H9 (cell line): ENCODE results near the gene FAF1. TPM values are rescaled to one million over a fixed set of nuclear protein-coding genes. Genes with fewer than 3 reads are reported as not detected.

Experiments
- DNase-seq: peaks from one replicate; pipeline ENCODE4 v3.0.0-alpha.2; 2017
- H2AFZ ChIP-seq: one replicate; pipeline ENCODE4 v1.6.1; 2013; ENCODE audit warnings: mild to moderate bottlenecking, low read length, control low read depth, moderate library complexity
- H2AK5ac ChIP-seq: 2 replicates; pipeline ENCODE4 v1.6.1; 2013; ENCODE audit warnings: low read length, control low read depth, mixed read lengths; ENCODE audit not compliant: insufficient read length
- H2BK120ac ChIP-seq: one replicate; pipeline ENCODE4 v1.6.1; 2013; ENCODE audit warnings: low read depth, mild to moderate bottlenecking, low read length, control low read depth, inconsistent platforms; ENCODE audit not compliant: poor library complexity, severe bottlenecking
- H2BK12ac ChIP-seq: 2 replicates; pipeline ENCODE4 v1.6.1; 2013; ENCODE audit warnings: low read length, control low read depth, mixed read lengths, low read depth; ENCODE audit not compliant: insufficient read length
- H2BK15ac ChIP-seq: 2 replicates; pipeline ENCODE4 v1.6.1; 2013; ENCODE audit warnings: low read depth, low read length, control low read depth
- H2BK20ac ChIP-seq: one replicate; pipeline ENCODE4 v1.6.1; 2013; ENCODE audit warnings: low read depth, mild to moderate bottlenecking, low read length, control low read depth, inconsistent platforms; ENCODE audit not compliant: poor library complexity, severe bottlenecking
- H2BK5ac ChIP-seq: 2 replicates; pipeline ENCODE4 v1.6.1; 2013; ENCODE audit warnings: low read length, control low read depth, mixed read lengths; ENCODE audit not compliant: insufficient read length
- H3K14ac ChIP-seq: 2 replicates; pipeline ENCODE4 v1.6.1; 2013; ENCODE audit warnings: low read length, control low read depth; ENCODE audit not compliant: insufficient read depth
- H3K18ac ChIP-seq: 2 replicates; pipeline ENCODE4 v1.6.1; 2013; ENCODE audit warnings: low read depth, mild to moderate bottlenecking, mixed read lengths, low read length, control low read depth; ENCODE audit not compliant: insufficient read length
- H3K23ac ChIP-seq: 2 replicates; pipeline ENCODE4 v1.6.1; 2013; ENCODE audit warnings: low read length, control low read depth, mixed read lengths, low read depth; ENCODE audit not compliant: insufficient read length
- H3K23me2 ChIP-seq: 2 replicates; pipeline ENCODE4 v1.6.1; 2013; ENCODE audit warnings: low read depth, mild to moderate bottlenecking, mixed read lengths, low read length, control low read depth; ENCODE audit not compliant: insufficient read length, poor library complexity, severe bottlenecking
- H3K27ac ChIP-seq: 2 replicates; pipeline ENCODE4 v1.5.1; 2013; ENCODE audit warnings: low read length, control low read depth, mixed read lengths, low read depth; ENCODE audit not compliant: insufficient read length
- H3K27me3 ChIP-seq: 2 replicates; pipeline ENCODE4 v1.6.1; 2013; ENCODE audit warnings: low read length, control low read depth, inconsistent platforms; ENCODE audit not compliant: insufficient read depth
- H3K4ac ChIP-seq: 2 replicates; pipeline ENCODE4 v1.6.1; 2013; ENCODE audit warnings: low read depth, mild to moderate bottlenecking, control low read depth, inconsistent platforms, low read length, moderate library complexity
- H3K4me1 ChIP-seq: 2 replicates; pipeline ENCODE4 v1.6.1; 2013; ENCODE audit warnings: low read length, control low read depth, inconsistent platforms; ENCODE audit not compliant: insufficient read depth
- H3K4me2 ChIP-seq: 2 replicates; pipeline ENCODE4 v1.6.1; 2013; ENCODE audit warnings: low read length, control low read depth, mixed read lengths; ENCODE audit not compliant: insufficient read length, insufficient read depth
- H3K56ac ChIP-seq: 2 replicates; pipeline ENCODE4 v1.6.1; 2013; ENCODE audit warnings: low read depth, mild to moderate bottlenecking, mixed read lengths, low read length, control low read depth; ENCODE audit not compliant: insufficient read length
- H3K79me1 ChIP-seq: 2 replicates; pipeline ENCODE4 v1.6.1; 2013; ENCODE audit warnings: low read depth, mild to moderate bottlenecking, moderate library complexity, low read length, control low read depth, inconsistent platforms; ENCODE audit not compliant: insufficient read depth, poor library complexity, severe bottlenecking
- H3K79me2 ChIP-seq: 2 replicates; pipeline ENCODE4 v1.6.1; 2013; ENCODE audit warnings: low read length, control low read depth, inconsistent platforms; ENCODE audit not compliant: insufficient read depth
- H3K9ac ChIP-seq: 2 replicates; pipeline ENCODE4 v1.6.1; 2013; ENCODE audit warnings: low read length, control low read depth, mixed read lengths; ENCODE audit not compliant: insufficient read length; ENCODE audit errors: extremely low read depth
- H3K9me3 ChIP-seq: one replicate; pipeline ENCODE4 v1.6.1; 2013; ENCODE audit warnings: low read depth, low read length, inconsistent platforms; ENCODE audit not compliant: control insufficient read depth
- H3T11ph ChIP-seq: one replicate; pipeline ENCODE4 v1.6.1; 2013; ENCODE audit warnings: mild to moderate bottlenecking, low read length, control low read depth, inconsistent platforms
- H4K20me1 ChIP-seq: one replicate; pipeline ENCODE4 v1.6.1; 2013; ENCODE audit not compliant: control insufficient read depth, insufficient read length, insufficient read depth
- H4K5ac ChIP-seq: 2 replicates; pipeline ENCODE4 v1.6.1; 2013; ENCODE audit warnings: low read depth, mild to moderate bottlenecking, mixed read lengths, low read length, control low read depth; ENCODE audit not compliant: insufficient read length
- H4K8ac ChIP-seq: replicated peaks from 2 replicates; pipeline ENCODE4 v1.6.1; 2013; ENCODE audit warnings: low read length, control low read depth, mixed read lengths, low read depth; ENCODE audit not compliant: insufficient read length
- H4K91ac ChIP-seq: 2 replicates; pipeline ENCODE4 v1.6.1; 2013; ENCODE audit warnings: low read depth, mild to moderate bottlenecking, moderate library complexity, mixed read lengths, low read length, control low read depth; ENCODE audit not compliant: insufficient read length
- H3K27ac Mint-ChIP-seq, 3 experiments: 2 replicates in 2 of 3; 3 replicates in 1 of 3; pipeline ENCODE4 v1.8.0; 2020 to 2021; ENCODE audit warnings: mixed read lengths in 3 of 3, mild to moderate bottlenecking in 1 of 3, moderate library complexity in 1 of 3
- H3K27me3 Mint-ChIP-seq: 2 replicates; pipeline ENCODE4 v1.8.0; 2021; ENCODE audit warnings: low read depth, mild to moderate bottlenecking, moderate library complexity, mixed read lengths
- H3K36me3 Mint-ChIP-seq, 3 experiments: 2 replicates in 2 of 3; 3 replicates in 1 of 3; pipeline ENCODE4 v1.8.0; 2020 to 2021; ENCODE audit warnings: low read depth in 3 of 3, mixed read lengths in 3 of 3; ENCODE audit not compliant: insufficient read depth in 1 of 3
- H3K4me1 Mint-ChIP-seq, 2 experiments: 2 replicates each; pipeline ENCODE4 v1.8.0; 2020; ENCODE audit warnings: mixed read lengths in 2 of 2
- H3K4me3 Mint-ChIP-seq, 2 experiments: 2 replicates in 1 of 2; 3 replicates in 1 of 2; pipeline ENCODE4 v1.8.0; 2020 to 2021; ENCODE audit warnings: mild to moderate bottlenecking in 2 of 2, mixed read lengths in 2 of 2, moderate library complexity in 1 of 2
- H3K9me3 Mint-ChIP-seq, 2 experiments: 2 replicates in 1 of 2; 3 replicates in 1 of 2; pipeline ENCODE4 v1.8.0; 2020; ENCODE audit warnings: mild to moderate bottlenecking in 2 of 2, mixed read lengths in 2 of 2, moderate library complexity in 1 of 2
- whole genome bisulfite sequencing: extraction: QIAGEN DNeasy Blood & Tissue Kit; methylation state at CpG from one replicate; pipeline ENCODE4 v1.1.7; 2013; ENCODE audit warnings: missing lambda C conversion rate, low lambda C conversion rate, mixed read lengths; ENCODE audit not compliant: insufficient read length; ENCODE audit errors: extremely low coverage; 5-methylcytosine and 5-hydroxymethylcytosine counted together
- total RNA-seq: library from RNA; stranded (reverse); gene quantifications from 2 replicates; pipeline ENCODE4 v1.2.1, GENCODE V29; 2021
- TF ChIP-seq, protein P1 (sequence below): fragments of 200-600 bp; sonication (generic); conservative IDR thresholded peaks from 3 replicates; pipeline ENCODE4 v1.8.0; 2021; ENCODE audit warnings: antibody characterized with exemption, mild to moderate bottlenecking

FAF1 gene
- total RNA-seq, 1 experiment from 2014 or later = 60.8 TPM

DNA sequence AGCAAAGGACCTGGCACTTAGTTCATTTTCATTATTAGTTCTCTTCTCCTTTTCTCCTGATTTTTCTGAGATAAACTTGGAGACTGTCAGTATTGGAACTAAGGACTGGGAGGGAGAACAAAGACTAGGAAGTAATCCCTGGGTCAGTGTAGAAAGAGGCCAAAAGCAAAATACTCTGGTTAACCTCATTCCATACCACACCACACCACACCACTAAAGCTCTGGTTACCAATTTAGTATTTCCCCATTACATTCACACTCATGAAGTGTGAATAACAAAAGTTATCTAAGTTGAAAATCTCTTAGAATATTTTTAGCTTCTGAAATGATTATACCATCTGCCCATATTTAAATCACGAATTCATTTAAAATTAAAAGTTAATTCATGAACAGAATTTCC lies 467.9 kb downstream of the FAF1 start:
- 100% methylated on average over 1 of the region's 1 CpG for WGBS
- H3K4me1 Mint-ChIP-seq = no peaks in the 10 kb centered on the region

More for the DNA sequence above, 467.9 kb downstream of the FAF1 start:
- Histone ChIP-seq H3K9me3 (no peaks in the 10 kb centered on the region), H3K23ac (no peak overlapping the region), H2BK5ac (no peak overlapping the region), H4K5ac (no peak overlapping the region), H3K27ac (no peak overlapping the region), H2BK120ac (no peak overlapping the region), H2BK12ac (no peak overlapping the region), H4K8ac (no peak overlapping the region), H3K14ac (no peak overlapping the region), H3K9ac (no peak overlapping the region), H2AK5ac (no peak overlapping the region), H3T11ph (no peak overlapping the region), H2BK20ac (no peak overlapping the region), H3K56ac (no peak overlapping the region), H3K23me2 (no peaks in the 10 kb centered on the region), H2BK15ac (no peak overlapping the region), H3K4me2 (no peak overlapping the region), H3K79me1 (no peaks in the 10 kb centered on the region), H3K79me2 (no peaks in the 10 kb centered on the region), H3K4me1 (no peaks in the 10 kb centered on the region), H3K4ac (no peak overlapping the region), H4K91ac (no peak overlapping the region), H3K18ac (no peak overlapping the region), H3K27me3 (no peaks in the 10 kb centered on the region), H2AFZ (no peak overlapping the region), H4K20me1 (no peaks in the 10 kb centered on the region)
- DNase-seq = no peak
- Mint-ChIP-seq H3K9me3 (peaks cover 10 to 12% of the 10 kb centered on the region in 2 experiments), H3K36me3 (peaks cover 10 to 14% (median 11%) of the 10 kb centered on the region in 3 experiments), H3K4me3 (no peak overlapping the region), H3K27me3 (no peaks in the 10 kb centered on the region), H3K27ac (no peak overlapping the region)
- TF ChIP-seq, protein P1, sequence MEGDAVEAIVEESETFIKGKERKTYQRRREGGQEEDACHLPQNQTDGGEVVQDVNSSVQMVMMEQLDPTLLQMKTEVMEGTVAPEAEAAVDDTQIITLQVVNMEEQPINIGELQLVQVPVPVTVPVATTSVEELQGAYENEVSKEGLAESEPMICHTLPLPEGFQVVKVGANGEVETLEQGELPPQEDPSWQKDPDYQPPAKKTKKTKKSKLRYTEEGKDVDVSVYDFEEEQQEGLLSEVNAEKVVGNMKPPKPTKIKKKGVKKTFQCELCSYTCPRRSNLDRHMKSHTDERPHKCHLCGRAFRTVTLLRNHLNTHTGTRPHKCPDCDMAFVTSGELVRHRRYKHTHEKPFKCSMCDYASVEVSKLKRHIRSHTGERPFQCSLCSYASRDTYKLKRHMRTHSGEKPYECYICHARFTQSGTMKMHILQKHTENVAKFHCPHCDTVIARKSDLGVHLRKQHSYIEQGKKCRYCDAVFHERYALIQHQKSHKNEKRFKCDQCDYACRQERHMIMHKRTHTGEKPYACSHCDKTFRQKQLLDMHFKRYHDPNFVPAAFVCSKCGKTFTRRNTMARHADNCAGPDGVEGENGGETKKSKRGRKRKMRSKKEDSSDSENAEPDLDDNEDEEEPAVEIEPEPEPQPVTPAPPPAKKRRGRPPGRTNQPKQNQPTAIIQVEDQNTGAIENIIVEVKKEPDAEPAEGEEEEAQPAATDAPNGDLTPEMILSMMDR = no peak
